SW 1271 (cell line): ENCODE measurements around the gene LRRC25.
"Not testable (repeated sequence)": the region's sequence is repeated elsewhere in the genome, so short reads cannot be mapped to it uniquely, and the experiment has no call there.

Experiments
- DNase-seq, 2 experiments: peaks; one replicate each; lab custom pipeline; 2025; lab: John Stamatoyannopoulos, UW

The LRRC25 gene

DNA sequence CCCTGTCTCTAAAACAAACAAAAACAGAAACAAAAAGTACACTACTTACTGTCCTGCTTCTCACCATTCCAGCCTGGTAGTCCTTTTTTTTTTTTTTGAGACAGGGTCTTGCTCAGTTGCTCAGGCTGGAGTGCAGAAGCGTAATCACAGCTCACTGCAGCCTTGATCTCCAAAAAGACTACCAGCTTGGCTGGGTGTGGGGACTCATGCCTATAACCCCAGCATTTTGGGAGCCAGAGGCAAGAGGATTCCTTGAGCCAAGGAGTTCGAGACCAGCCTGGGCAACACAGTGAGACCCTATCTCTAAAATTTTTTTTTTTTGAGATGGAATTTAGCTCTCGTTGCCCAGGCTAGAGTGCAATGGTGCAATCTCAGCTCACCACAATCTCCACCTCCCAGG lies 16.6 kb downstream of the LRRC25 start:
- no peak for DNase-seq

- no peak for DNase-seq
These were observed 17.3 kb downstream of the LRRC25 start for GRCh38 chr19:18379803-18380747.

- no peak for DNase-seq
These were observed 20.4 kb downstream of the LRRC25 start for GRCh38 chr19:18377026-18377425.

- peak; percentile 94 to 96 for DNase-seq
These were observed 23.4 kb downstream of the LRRC25 start for GRCh38 chr19:18373892-18374629.

- no peak for DNase-seq
These were observed 24.0 kb downstream of the LRRC25 start for GRCh38 chr19:18373407-18373891.

GRCh38 chr19:18368504-18369222 lies 28.8 kb downstream of the LRRC25 start:
- DNase-seq, result no peak

DNA sequence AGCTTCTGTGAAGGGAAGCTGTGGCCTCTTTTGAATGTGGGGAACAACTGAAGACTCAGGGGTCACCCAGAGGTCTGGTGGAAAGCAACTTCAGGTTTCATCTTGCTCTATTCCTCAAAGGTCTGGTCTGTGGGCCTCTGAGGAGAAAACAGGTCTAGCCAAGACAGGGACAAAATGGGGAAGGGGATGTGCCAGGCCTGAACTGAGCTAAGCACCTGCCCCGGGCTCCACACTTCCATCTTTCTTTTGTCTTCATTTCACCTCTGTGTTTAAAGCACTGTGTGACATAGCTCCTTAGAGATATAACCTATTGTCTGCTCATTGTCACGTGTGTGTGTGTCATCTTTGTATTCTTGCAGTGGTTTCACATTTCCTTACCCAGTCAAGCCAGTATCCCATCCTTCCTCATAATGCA lies 31.4 kb downstream of the LRRC25 start:
- DNase-seq, result no peak

DNA sequence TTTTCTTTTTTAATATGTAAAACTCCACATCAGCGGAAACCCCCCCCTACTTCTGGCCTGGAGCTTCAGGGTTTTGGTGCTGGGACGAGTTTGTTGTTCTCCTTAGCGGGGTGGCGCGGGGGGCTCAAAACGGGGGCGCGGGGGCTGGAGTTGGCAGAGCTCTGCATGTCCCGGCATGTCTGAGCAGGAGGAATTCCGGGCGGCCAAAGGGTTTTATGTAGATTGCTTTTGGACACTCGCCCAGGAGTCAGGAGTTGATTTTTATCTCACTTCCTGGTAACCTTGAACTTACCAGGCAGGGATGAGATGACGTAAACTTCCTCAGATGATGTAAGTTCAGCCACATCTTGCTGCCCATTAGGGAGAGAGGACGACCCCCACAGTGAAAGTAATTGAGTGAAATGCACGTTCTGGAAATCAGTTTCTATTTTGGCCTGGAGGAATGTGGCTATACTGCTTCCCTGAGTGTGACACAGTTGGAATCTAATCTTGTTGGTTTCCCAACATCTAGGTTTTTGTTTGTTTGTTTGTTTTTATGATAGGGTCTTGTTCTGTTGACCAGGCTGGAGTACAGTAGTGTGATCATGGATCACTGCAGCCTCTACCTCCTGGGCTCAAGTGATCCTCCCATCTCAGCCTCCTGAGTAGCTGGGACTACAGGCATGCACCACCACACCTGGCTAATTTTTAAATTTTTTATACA lies 32.4 kb downstream of the LRRC25 start:
- DNase-seq, result peak; percentile 83 to 95

DNA sequence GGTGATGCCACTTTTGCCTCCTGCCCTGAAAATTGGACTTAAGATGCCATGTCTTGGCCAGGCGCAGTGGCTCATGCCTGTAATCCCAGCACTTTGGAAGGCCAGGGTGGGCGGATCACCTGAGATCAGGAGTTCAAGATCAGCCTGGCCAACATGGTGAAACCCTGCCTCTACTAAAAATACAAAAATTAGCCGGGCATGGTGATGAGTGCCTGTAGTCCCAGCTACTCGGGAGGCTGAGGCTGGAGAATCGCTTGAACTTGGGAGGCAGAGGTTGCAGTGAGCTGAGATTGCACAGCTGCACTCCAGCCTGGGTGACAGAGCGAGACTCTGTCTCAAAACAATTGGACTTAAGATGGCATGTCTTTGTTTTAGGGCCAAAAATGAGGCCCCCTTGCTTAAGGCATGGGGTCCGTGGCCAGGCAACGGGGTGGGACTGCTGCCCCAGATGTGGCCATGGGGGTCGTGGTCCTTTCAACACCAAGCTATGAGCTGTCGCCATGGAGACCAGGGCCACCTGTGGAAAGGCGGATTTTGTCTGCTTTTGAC lies 33.1 kb downstream of the LRRC25 start:
- not testable (repeated sequence) for DNase-seq

DNA sequence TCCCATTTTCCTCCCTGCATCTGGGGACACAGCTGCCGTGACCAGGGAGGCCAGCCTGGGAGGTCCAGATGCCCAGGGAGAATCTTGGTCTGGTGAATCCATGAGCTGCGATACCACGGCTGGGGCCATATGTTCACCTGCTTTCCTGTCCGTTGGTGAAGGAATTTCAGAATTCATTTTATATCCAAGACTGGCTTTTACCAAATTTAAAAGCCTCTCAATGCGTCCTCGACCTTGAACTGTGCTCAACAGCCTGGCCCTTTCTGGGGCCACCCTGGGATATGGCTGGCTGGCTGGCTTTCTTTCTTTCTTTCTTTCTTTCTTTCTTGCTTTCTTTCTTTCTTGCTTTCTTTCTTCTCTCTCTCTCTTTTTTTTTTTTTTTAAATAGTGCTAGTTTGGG lies 33.6 kb downstream of the LRRC25 start:
- no peak for DNase-seq

DNA sequence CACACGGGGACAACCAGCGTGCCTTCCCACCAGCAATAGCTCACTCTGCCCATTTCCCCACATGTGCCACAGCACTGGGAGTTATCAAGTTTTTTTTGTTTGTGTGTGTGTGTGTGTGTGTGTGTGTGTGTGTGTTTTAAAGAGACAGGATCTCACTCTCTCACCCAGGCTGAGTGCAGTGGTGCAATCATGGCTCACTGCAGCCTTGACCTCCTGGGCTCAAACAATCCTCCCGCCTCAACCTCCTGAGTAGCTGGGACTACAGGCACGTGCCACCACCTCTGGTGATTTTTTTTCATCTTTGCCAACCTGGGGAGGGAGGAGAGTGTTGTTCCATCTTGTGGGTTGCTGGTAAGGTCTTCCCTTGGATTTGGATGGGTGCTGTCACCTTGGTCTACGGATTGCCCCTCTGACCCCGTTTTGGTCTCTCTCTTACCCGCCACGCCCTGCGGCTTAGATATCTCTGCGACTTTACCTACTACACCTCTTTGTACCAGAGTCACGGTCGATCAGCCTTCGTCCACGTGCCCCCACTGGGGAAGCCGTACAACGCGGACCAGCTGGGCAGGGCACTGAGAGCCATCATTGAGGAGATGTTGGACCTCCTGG lies 34.4 kb downstream of the LRRC25 start:
- no peak for DNase-seq

GRCh38 chr19:18361646-18362045 lies 35.8 kb downstream of the LRRC25 start:
- no peak for DNase-seq

- no peak for DNase-seq
These were observed 40.4 kb downstream of the LRRC25 start for GRCh38 chr19:18357041-18357440.

- DNase-seq, result not testable (repeated sequence)
These were observed 42.7 kb downstream of the LRRC25 start for GRCh38 chr19:18354743-18355142.

DNA sequence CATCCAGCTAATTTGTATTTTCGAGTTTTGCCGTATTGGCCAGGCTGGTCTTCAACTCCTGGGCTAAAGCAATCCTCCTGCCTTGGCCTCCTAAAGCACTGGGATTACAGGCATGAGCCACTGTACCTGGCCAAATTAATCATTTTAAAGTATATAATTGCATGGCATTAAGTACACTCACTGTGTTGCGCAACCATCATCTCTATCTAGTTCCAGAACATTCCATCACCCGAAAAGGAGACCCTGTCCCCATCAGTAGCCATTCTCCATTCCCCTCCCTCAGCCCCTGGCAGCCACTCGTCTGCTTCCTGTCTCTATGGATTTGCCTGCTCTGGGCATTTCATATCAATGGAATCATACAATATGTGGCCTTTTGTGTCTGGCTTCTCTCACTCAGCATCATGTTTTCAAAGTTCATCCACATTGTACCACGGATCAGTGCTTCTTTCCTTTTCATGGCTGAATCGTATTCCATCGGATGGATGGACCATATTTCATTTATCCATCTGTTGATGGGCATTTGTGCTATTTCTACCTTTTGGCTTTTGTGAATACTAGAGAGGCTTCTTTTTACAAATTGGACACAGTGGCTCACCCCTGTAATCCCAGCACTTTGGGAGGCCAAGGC lies 43.9 kb downstream of the LRRC25 start:
- DNase-seq, result no peak

DNA sequence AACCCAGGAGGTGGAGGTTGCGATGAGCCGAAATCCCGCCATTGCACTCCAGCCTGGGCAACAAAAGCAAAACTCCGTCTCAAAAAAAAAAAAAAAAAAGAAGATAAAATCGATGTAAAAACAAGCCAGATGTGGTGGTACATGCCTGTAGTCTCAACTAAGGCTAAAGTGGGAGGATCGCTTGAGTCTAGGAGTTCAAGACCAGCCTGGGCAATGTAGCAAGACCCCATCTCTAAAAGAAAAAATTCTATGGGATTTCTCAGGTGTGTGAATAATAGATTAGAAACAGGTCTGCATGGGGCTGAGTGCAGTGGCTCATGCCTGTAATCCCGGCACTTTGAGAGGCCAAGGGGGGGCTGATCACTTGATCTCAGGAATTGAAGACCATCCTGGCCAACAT lies 45.9 kb downstream of the LRRC25 start:
- no peak for DNase-seq

GRCh38 chr19:18350490-18350889 lies 46.9 kb downstream of the LRRC25 start:
- DNase-seq, result no peak

DNA sequence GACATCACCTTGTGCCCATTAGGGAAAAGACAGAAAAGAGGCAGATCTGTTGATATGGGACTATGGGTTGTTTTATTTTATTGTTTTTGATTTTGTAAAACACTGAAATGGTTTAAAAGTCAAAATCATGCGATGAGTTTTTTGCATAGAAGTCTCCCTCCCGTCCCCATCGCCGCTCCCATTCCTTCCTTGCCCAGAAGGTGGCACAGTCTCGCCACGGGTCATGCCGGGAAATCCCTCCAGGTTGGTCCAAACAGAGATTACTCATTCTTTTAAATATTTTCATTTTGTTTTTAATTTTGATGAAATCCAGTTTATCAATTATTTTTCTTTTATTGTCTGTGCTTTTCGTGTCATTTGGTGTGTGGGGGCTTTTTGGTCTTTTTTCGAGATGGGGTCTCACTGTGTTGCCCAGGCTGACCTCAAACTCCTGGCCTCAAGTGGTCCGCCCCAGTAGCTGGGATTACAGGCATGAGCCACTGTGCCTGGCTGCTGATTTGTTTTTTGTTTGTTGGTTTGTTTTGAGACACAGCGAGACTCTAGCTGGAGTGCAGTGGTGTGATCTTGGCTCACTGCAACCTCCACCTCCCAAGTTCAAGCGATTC lies 47.8 kb downstream of the LRRC25 start:
- DNase-seq, result peak in 1 of 2 experiments; percentile 25

DNA sequence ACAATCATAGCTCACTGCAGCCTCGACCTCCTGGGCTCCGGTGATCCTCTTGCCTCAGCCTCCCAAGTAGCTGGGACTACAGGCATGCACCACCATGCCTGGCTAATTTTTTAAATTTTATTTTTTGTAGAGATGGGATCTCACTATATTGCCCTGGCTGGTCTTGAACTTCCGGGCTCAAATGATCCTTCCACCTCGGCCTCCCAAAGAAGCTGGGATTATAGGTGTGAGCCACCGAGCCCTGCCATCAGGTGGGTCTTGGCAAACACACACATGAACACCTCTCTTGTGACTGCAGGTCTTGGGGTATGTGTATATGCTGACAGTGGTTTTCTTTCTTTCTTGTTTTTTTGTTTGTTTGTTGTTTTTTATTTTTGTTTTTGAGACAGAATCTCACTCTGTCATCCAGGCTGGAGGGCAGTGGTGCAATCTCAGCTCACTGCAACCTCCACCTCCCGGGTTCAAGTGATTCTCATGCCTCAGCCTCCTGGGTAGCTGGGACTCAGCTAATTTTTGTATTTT lies 48.5 kb downstream of the LRRC25 start:
- DNase-seq, result not testable (repeated sequence)

- no peak for DNase-seq
These were observed 49.3 kb downstream of the LRRC25 start for GRCh38 chr19:18348171-18348570.
